Esophagus (tissue), 2 donors: ENCODE measurements around the gene STRN. TPM values are rescaled to one million over a fixed set of nuclear protein-coding genes. Genes with fewer than 3 reads are reported as not detected.
"Not testable (repeated sequence)": the region's sequence is repeated elsewhere in the genome, so short reads cannot be mapped to it uniquely, and the experiment has no call there.

Experiments used
- H3K27ac ChIP-seq, 2 donors: one replicate each; pipeline ENCODE4 v1.5.1; 2013; ENCODE audit warnings: low read depth in 2 of 2, mild to moderate bottlenecking in 2 of 2, inconsistent platforms in 1 of 2, low read length in 1 of 2, moderate library complexity in 1 of 2
- H3K27me3 ChIP-seq, 2 donors: one replicate each; pipeline ENCODE4 v1.6.1; 2013; ENCODE audit warnings: low read length in 2 of 2, control low read depth in 1 of 2, mild to moderate bottlenecking in 1 of 2; ENCODE audit not compliant: insufficient read depth in 2 of 2, control insufficient read depth in 1 of 2
- H3K36me3 ChIP-seq, 2 donors: one replicate each; pipeline ENCODE4 v1.6.1; 2013; ENCODE audit warnings: low read length in 1 of 2; ENCODE audit not compliant: control insufficient read depth in 2 of 2, insufficient read depth in 2 of 2
- H3K4me1 ChIP-seq, 2 donors: one replicate each; pipeline ENCODE4 v1.6.1; 2013; ENCODE audit warnings: low read length in 1 of 2; ENCODE audit not compliant: control insufficient read depth in 2 of 2, insufficient read depth in 2 of 2
- H3K4me3 ChIP-seq, 2 donors: one replicate each; pipeline ENCODE4 v1.5.1; 2013; ENCODE audit warnings: low read length in 2 of 2, mild to moderate bottlenecking in 2 of 2, low read depth in 1 of 2, moderate library complexity in 1 of 2
- H3K9me3 ChIP-seq, 2 donors: one replicate each; pipeline ENCODE4 v1.6.1; 2013; ENCODE audit warnings: mild to moderate bottlenecking in 2 of 2, low read depth in 1 of 2, low read length in 1 of 2, moderate library complexity in 1 of 2; ENCODE audit not compliant: control insufficient read depth in 2 of 2, insufficient read depth in 1 of 2
- WGBS, 2 donors: extraction: QIAGEN DNeasy Blood & Tissue Kit; methylation state at CpG; one replicate each; pipeline ENCODE4 v1.1.7; 2013; 5-methylcytosine and 5-hydroxymethylcytosine counted together
- polyA plus RNA-seq, 2 donors: library from polyadenylated mRNA; stranded (reverse); fragments of 200-250 nt; gene quantifications; one replicate each; pipeline ENCODE4 v1.2.3, GENCODE V29; 2013
- donor health status: healthy with polysubstance abuse.
- donor health status: Bipolar disorder and iron deficiency.

STRN gene
- polyA plus RNA-seq, 2 donors: 9.2 to 12.2 TPM

DNA sequence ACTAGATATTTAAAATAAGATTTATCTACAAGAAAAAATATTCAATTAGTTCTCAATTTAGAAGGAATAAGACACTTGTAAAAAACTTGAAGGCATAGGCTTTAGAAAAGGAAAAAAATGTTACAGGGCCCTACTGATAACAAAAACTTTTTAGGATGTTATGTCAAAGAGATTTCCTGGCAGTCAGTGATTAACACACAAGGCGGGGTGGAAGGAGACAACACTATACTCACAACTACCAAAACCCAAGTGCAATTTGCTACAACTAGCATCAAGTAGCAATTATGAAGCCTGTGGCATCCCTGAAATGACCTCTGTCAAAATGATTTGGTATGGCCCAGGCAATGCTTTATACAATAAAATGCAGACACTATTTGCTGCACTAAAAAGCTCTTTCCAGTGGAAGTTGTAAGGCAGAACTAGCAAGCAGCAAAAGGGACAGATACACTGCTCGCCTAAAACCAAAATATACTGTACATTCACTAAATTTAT, 15.3 kb downstream of the STRN start:
- Histone ChIP-seq H3K27ac (peak overlapping the region; percentile 55 to 68), H3K4me3 (no peak overlapping the region), H3K27me3 (no peaks in the 10 kb centered on the region)

DNA sequence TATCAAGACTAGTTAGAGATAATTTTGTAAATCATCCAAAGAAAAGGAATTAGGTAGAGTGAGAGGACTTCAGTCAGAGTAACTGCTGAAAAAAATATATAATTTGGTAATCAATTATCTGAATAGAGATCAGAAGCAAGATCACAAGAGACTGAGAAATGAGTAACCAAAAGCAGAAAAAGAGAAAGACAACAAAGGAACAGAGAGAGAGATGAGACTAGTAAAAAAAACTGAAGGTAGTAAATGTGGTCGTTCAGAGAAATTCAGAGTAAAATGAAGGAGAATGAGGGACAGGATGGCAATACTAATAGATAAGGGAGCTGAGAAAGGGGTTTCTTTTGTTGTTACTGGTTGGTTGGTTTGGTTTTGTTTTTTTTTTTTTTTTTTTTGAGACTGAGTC, 16.5 kb downstream of the STRN start:
- 70 to 82% methylated on average over 1 of the region's 1 CpG for WGBS, 2 donors
- H3K9me3 ChIP-seq: no peaks in the 10 kb centered on the region
- H3K27ac ChIP-seq: no peak overlapping the region

More for the DNA sequence above, 15.3 kb downstream of the STRN start:
- Histone ChIP-seq H3K9me3 (no peaks in the 10 kb centered on the region), H3K36me3 (no peaks in the 10 kb centered on the region), H3K4me1 (peaks cover 0 to 2% of the 10 kb centered on the region in 2 donors)
- WGBS, 2 donors: 84 to 89% methylated on average over 2 of the region's 2 CpGs

DNA sequence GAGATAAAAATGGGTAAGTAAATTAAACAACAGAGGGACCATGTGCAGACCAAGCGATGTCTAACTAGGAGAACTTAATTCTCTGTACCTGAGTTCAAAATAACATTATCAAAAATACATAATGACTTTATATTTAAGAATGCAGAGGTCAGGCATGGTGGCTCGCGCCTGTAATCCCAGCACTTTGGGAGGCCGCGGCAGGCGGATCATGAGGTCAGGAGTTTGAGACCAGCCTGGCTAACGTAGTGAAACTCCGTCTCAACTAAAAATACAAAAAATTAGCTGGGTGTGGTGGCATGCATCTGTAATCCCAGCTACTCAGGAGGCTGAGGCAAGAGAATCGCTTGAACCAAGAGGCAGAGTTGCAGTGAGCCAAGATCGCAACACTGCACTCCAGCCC, 21.1 kb downstream of the STRN start:
- H3K9me3 ChIP-seq, H3K36me3 ChIP-seq, H3K4me1 ChIP-seq, H3K27me3 ChIP-seq, H3K4me3 ChIP-seq, H3K27ac ChIP-seq: not testable (repeated sequence)
- WGBS, 2 donors: 91 to 95% methylated on average over 10 of the region's 10 CpGs

More for the DNA sequence above, 16.5 kb downstream of the STRN start:
- H3K4me1 ChIP-seq: peaks cover 0 to 2% of the 10 kb centered on the region in 2 donors
- no peak overlapping the region for H3K4me3 ChIP-seq
- no peaks in the 10 kb centered on the region for H3K36me3 ChIP-seq
- H3K27me3 ChIP-seq: no peaks in the 10 kb centered on the region

DNA sequence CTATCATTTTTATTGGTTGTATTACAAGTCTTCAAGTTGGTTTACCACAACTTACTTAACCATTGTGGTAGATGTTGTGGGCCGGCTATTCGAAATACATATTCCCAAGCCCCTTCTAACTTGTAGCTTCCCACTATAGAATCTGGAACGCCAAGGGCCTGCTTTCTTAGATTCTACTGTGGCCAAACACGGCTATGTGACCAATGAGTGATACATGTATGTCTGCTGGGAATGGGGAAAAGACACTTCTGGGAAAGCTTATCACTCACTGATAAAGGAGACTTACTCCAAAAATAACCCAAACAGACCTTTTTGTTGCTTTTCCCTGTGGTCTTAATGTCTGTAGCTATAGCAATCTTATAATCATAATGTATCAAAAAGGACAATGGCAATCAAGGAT, 24.5 kb downstream of the STRN start:
- 92 to 96% methylated on average over 4 of the region's 4 CpGs for WGBS, 2 donors

DNA sequence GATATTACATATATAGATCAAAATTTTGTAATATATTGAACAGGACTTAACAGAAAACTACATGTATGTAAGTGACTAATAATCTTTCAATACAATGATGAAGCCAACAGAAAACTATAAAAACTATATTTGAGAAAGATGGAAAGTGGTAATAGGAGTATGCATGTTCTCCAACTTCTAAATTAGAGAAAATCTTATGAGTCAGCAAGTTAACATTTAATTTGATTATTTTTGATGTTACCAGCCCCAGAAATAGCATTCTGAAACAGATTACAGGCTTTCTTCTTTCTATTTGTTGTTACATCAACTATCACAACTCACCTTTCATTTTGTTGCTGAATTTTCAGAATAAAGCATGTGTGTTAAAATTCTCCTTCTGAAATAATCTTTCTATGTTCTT, 29.8 kb downstream of the STRN start:
- not testable (repeated sequence) for H3K27me3 ChIP-seq, H3K9me3 ChIP-seq, H3K4me1 ChIP-seq, H3K36me3 ChIP-seq, H3K27ac ChIP-seq, H3K4me3 ChIP-seq

More for the DNA sequence above, 24.5 kb downstream of the STRN start:
- Histone ChIP-seq H3K4me3 (no peak overlapping the region), H3K27ac (no peak overlapping the region), H3K36me3 (peaks cover 0 to 2% of the 10 kb centered on the region in 2 donors), H3K9me3 (no peaks in the 10 kb centered on the region), H3K27me3 (no peaks in the 10 kb centered on the region), H3K4me1 (no peaks in the 10 kb centered on the region)

DNA sequence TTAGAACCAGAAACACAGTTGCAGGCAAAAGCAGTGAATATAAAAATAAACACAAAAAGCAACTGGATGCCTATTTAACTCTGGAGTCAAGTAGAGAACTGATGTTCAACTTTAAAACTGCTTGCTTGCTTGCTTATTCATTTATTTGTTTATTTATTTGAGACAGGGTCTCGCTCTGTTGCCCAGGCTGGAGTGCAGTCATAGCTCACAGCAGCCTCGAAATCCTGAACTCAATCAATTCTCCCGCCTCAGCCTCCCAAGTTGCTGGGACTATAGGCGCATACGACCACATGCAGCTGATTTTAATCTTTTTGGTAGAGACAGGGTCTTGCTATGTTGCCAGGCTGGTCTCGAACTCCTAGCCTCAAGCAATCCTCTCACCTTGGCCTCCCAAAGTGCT, 34.6 kb downstream of the STRN start:
- 95 to 96% methylated on average over 6 of the region's 6 CpGs for WGBS, 2 donors
- H3K4me3 ChIP-seq, H3K4me1 ChIP-seq, H3K36me3 ChIP-seq, H3K27me3 ChIP-seq, H3K9me3 ChIP-seq: not testable (repeated sequence)
- H3K27ac ChIP-seq: peak overlapping the region in 1 of 2 donors; percentile 42

DNA sequence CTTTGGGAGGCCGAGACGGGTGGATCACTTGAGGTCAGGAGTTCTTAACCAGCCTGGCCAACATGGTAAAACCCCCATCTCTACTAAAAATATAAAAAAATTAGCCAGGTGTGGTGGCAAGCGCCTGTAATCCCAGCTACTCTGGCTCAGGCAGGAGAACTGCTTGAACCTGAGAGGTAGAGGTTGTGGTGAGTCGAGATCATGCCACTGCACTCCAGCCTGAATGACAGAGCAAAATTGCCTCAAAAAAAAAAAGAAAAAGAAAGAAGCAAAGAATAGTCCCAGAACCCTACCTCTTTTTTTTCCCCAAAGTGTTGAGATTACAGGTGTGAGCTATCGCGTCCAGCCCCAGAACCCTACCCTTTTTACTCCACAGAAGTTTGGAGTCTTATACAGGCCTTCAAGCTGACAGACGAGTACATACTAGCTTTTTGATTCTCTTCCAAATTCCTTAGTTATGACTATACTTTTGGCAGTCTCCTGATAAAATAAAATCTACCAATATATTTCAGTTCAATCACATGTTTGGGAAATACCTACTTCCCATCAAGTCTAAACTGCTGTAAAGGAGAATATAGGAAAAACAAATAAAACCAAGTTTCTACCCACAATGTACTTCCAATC, 35.4 kb downstream of the STRN start:
- H3K27ac ChIP-seq: peak overlapping the region; percentile 72 to 78
- not testable (repeated sequence) for H3K4me3 ChIP-seq, H3K27me3 ChIP-seq, H3K4me1 ChIP-seq, H3K9me3 ChIP-seq, H3K36me3 ChIP-seq
- 43 to 51% methylated on average over 7 of the region's 7 CpGs for WGBS, 2 donors

DNA sequence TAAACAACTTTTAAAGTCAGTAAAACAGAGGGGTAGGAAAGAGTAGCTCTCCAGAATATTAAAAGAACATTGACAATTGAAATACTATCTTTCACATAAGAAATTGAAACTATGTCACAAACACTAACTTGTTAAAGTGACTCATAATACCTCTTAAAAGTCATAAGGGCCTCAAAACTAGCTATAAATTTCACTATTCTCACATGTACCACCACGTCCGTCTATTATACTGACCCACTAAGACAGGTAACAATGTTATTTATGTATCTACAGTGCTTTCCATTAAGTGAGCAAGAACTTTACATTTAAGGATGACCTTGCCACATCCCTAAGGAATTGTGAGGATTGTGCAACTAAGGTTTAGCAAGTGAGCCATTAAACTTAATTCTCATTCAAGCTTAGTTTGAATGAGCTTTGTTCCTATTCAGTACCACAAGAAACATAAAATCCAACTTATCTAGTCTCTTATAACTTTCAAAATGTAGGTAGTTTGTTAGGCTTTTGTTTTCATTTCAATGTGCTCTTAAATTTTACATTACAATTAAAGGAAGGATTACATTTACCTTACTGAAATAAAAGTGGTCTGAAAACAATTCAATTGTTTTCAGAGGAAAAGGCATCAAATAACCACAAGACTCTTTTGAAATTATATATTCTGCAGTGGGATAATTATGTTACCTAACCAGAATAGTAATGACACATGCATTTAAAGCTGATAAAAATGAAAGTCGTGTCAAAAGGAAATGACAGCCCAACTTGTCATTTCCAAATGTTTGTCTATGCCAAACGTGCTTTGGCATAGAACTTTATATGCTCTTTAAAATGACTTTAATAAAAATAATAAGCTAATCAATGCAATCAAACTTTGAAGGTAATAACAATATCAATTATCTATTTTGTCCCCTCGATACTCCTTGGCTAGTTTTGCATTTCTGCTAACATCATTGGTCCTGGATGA, 39.9 kb downstream of the STRN start:
- WGBS, 2 donors: 42 to 52% methylated on average over 5 of the region's 5 CpGs
- not testable (repeated sequence) for H3K36me3 ChIP-seq, H3K27ac ChIP-seq, H3K4me3 ChIP-seq, H3K4me1 ChIP-seq, H3K27me3 ChIP-seq, H3K9me3 ChIP-seq

DNA sequence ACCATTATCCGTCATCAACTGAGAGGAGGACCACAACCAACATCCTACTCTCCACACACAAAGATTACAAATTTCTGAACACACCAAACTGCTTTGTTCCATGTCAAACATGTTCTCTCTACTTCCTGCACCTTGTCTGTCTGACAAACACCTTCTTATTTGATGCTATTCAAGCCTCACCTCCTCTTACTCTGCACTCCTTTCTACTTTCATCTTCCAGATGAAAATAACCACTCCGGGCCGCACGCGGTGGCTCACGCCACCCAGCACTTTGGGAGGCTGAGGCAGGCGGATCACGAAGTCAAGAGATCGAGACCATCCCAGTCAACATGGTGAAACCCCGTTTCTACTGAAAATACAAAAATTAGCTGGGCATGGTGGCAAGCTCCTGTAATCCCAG, 43.7 kb downstream of the STRN start:
- H3K9me3 ChIP-seq, H3K4me3 ChIP-seq, H3K4me1 ChIP-seq, H3K36me3 ChIP-seq, H3K27me3 ChIP-seq, H3K27ac ChIP-seq: not testable (repeated sequence)
- WGBS, 2 donors: 96% methylated on average over 10 of the region's 10 CpGs
